ENCODE data around the gene PLXNA2.

DNA sequence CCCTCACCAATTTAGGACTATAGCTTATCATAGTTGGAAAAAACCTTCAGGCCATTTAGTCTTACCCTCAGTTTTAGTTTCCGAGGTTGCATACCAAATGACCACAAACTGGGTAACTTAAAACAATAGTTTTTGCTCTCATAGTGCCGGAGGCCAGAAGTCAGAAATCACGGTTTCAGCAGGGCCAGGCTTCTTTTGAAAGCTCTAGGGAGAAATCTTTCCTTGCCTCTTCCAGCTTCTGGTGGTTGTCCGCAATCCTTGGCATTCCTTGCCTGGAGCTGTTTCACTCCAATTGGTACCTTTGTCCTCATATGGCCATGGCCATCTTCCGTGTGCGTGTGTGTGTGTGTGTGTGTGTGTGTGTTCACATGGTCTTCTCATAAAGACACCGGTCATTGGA, 12.4 kb upstream of the PLXNA2 start:
- TF ChIP-seq, protein P1, sequence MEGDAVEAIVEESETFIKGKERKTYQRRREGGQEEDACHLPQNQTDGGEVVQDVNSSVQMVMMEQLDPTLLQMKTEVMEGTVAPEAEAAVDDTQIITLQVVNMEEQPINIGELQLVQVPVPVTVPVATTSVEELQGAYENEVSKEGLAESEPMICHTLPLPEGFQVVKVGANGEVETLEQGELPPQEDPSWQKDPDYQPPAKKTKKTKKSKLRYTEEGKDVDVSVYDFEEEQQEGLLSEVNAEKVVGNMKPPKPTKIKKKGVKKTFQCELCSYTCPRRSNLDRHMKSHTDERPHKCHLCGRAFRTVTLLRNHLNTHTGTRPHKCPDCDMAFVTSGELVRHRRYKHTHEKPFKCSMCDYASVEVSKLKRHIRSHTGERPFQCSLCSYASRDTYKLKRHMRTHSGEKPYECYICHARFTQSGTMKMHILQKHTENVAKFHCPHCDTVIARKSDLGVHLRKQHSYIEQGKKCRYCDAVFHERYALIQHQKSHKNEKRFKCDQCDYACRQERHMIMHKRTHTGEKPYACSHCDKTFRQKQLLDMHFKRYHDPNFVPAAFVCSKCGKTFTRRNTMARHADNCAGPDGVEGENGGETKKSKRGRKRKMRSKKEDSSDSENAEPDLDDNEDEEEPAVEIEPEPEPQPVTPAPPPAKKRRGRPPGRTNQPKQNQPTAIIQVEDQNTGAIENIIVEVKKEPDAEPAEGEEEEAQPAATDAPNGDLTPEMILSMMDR (IDR thresholded peaks at IDR 0.05): no peak
- TF ChIP-seq EP300 (IDR thresholded peaks at IDR 0.05) (no peak), POLR2A (IDR thresholded peaks at IDR 0.05) (no peak), POLR2AphosphoS5 (IDR thresholded peaks at IDR 0.05) (no peak)
